Daoy (cell line): ENCODE measurements around the gene BIRC5. TPM values are rescaled to one million over a fixed set of nuclear protein-coding genes. Genes with fewer than 3 reads are reported as not detected.

Experiments used
- DNase-seq: peaks from one replicate; pipeline ENCODE4 v3.0.0-alpha.2; 2015; ENCODE audit warnings: low read depth
- total RNA-seq: library from RNA; depleted of rRNA; stranded (reverse); fragments of >200 nt; shearing (Covaris generic); gene quantifications from 2 replicates; pipeline ENCODE4 v1.2.3, GENCODE V29; 2014; rRNA removed

Gene BIRC5
- total RNA-seq, 1 experiment from 2014 or later = 223 TPM

- DNase-seq = no peak
These were observed 58.3 kb downstream of the BIRC5 start for GRCh38 chr17:78272181-78272913.

- no peak for DNase-seq
These were observed 58.8 kb downstream of the BIRC5 start for GRCh38 chr17:78272914-78273258.

GRCh38 chr17:78273813-78274212 is 59.8 kb downstream of the BIRC5 start:
- no peak for DNase-seq

Other genes with a start within 250 kb of the BIRC5 start
- gene TMC6, start 85.5 kb upstream of the BIRC5 start, total RNA-seq = 0.80 and 4.6 TPM in 2 replicates
- not detected in 2 replicates for gene TMC8, start 83.5 kb upstream of the BIRC5 start, total RNA-seq
- not detected in 2 replicates for gene C17orf99, start 67.9 kb upstream of the BIRC5 start, total RNA-seq
- gene SYNGR2, start 45.7 kb upstream of the BIRC5 start, total RNA-seq = 14.8 and 19.4 TPM in 2 replicates
- gene TK1, start 27.2 kb upstream of the BIRC5 start, total RNA-seq = 111 and 130 TPM in 2 replicates
- 12.1 and 14.8 TPM in 2 replicates for gene AFMID, start 26.9 kb upstream of the BIRC5 start, total RNA-seq
- not detected in 2 replicates for gene TMEM235, start 17.4 kb downstream of the BIRC5 start, total RNA-seq
- gene SOCS3, start 145.8 kb downstream of the BIRC5 start, total RNA-seq = 25.3 and 27.9 TPM in 2 replicates
- gene PGS1, start 164.4 kb downstream of the BIRC5 start, total RNA-seq = 25.6 and 26.8 TPM in 2 replicates